ENCODE measurements around the gene SHC4.

The SHC4 gene

GRCh38 chr15:48904758-48905157 is 59.0 kb downstream of the SHC4 start:
- Histone ChIP-seq H3K9me3 (ENCODE audit: control insufficient read depth, insufficient read depth, low read length) (no peaks in the 10 kb centered on the region), H3K27me3 (ENCODE audit: control insufficient read depth, insufficient read depth, low read length) (no peaks in the 10 kb centered on the region; the same call in 1 of the 2 replicates), H3K4me3 (ENCODE audit: low read length) (no peak overlapping the region), H3K27ac (ENCODE audit: low read length) (no peak overlapping the region), H3K36me3 (ENCODE audit: control insufficient read depth, insufficient read depth, low read length) (no peaks in the 10 kb centered on the region), H3K4me1 (ENCODE audit: control insufficient read depth, insufficient read depth, low read length) (no peaks in the 10 kb centered on the region)
- no CpG with 5 or more reads among the region's 4 CpGs for WGBS (ENCODE audit: insufficient coverage, insufficient read length)
- no peak for DNase-seq (ENCODE audit: low read depth, low spot score)

DNA sequence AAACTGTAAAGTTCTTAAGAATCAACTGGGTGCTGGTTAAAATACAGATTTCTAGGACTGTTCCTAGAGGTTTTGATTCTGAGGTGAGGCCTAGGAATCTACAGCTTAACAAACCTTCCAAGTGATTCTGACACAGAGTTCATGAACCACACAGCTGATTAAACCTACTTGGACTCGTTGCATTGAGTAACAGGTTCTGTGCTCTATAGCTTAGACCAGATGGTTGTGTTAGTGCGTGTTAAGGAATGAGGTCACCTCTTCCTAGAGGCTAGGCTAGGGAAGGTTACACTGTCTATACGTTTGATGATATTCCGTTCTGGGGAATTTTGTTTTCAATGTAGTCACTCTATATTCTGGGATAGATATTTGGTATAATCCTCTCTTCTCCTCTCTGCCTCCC is 63.9 kb downstream of the SHC4 start:
- Histone ChIP-seq H3K4me3 (ENCODE audit: low read length) (no peak overlapping the region), H3K9me3 (ENCODE audit: control insufficient read depth, insufficient read depth, low read length) (no peaks in the 10 kb centered on the region), H3K36me3 (ENCODE audit: control insufficient read depth, insufficient read depth, low read length) (no peaks in the 10 kb centered on the region), H3K27me3 (ENCODE audit: control insufficient read depth, insufficient read depth, low read length) (no peaks in the 10 kb centered on the region; the same call in 1 of the 2 replicates), H3K27ac (ENCODE audit: low read length) (no peak overlapping the region), H3K4me1 (ENCODE audit: control insufficient read depth, insufficient read depth, low read length) (no peaks in the 10 kb centered on the region)
- WGBS (ENCODE audit: insufficient coverage, insufficient read length) = no CpG with 5 or more reads among the region's 4 CpGs
- DNase-seq (ENCODE audit: low read depth, low spot score) = no peak

- WGBS (ENCODE audit: insufficient coverage, insufficient read length) = no CpG with 5 or more reads among the region's 2 CpGs
- H3K4me1 ChIP-seq (ENCODE audit: control insufficient read depth, insufficient read depth, low read length) = no peaks in the 10 kb centered on the region
- no peak overlapping the region for H3K4me3 ChIP-seq (ENCODE audit: low read length)
- no peak overlapping the region for H3K27ac ChIP-seq (ENCODE audit: low read length)
- H3K36me3 ChIP-seq (ENCODE audit: control insufficient read depth, insufficient read depth, low read length) = no peaks in the 10 kb centered on the region
- no peaks in the 10 kb centered on the region for H3K9me3 ChIP-seq (ENCODE audit: control insufficient read depth, insufficient read depth, low read length)
- H3K27me3 ChIP-seq (ENCODE audit: control insufficient read depth, insufficient read depth, low read length) = no peaks in the 10 kb centered on the region
- no peak for DNase-seq (ENCODE audit: low read depth, low spot score)
Observed at GRCh38 chr15:48898446-48898845, 65.3 kb downstream of the SHC4 start.

GRCh38 chr15:48898032-48898431 is 65.7 kb downstream of the SHC4 start:
- WGBS (ENCODE audit: insufficient coverage, insufficient read length) = no CpG with 5 or more reads among the region's 4 CpGs
- DNase-seq (ENCODE audit: low read depth, low spot score) = no peak
- Histone ChIP-seq H3K27ac (ENCODE audit: low read length) (no peak overlapping the region), H3K36me3 (ENCODE audit: control insufficient read depth, insufficient read depth, low read length) (no peaks in the 10 kb centered on the region), H3K4me3 (ENCODE audit: low read length) (no peak overlapping the region), H3K9me3 (ENCODE audit: control insufficient read depth, insufficient read depth, low read length) (no peaks in the 10 kb centered on the region), H3K27me3 (ENCODE audit: control insufficient read depth, insufficient read depth, low read length) (no peaks in the 10 kb centered on the region), H3K4me1 (ENCODE audit: control insufficient read depth, insufficient read depth, low read length) (no peaks in the 10 kb centered on the region)

- no CpG with 5 or more reads among the region's 13 CpGs for WGBS (ENCODE audit: insufficient coverage, insufficient read length)
- Histone ChIP-seq H3K27ac (ENCODE audit: low read length) (no peak overlapping the region), H3K27me3 (ENCODE audit: control insufficient read depth, insufficient read depth, low read length) (no peaks in the 10 kb centered on the region), H3K9me3 (ENCODE audit: control insufficient read depth, insufficient read depth, low read length) (no peaks in the 10 kb centered on the region), H3K36me3 (ENCODE audit: control insufficient read depth, insufficient read depth, low read length) (no peaks in the 10 kb centered on the region), H3K4me3 (ENCODE audit: low read length) (no peak overlapping the region), H3K4me1 (ENCODE audit: control insufficient read depth, insufficient read depth, low read length) (no peaks in the 10 kb centered on the region)
- no peak for DNase-seq (ENCODE audit: low read depth, low spot score)
Observed at GRCh38 chr15:48896869-48897814, 66.6 kb downstream of the SHC4 start.

DNA sequence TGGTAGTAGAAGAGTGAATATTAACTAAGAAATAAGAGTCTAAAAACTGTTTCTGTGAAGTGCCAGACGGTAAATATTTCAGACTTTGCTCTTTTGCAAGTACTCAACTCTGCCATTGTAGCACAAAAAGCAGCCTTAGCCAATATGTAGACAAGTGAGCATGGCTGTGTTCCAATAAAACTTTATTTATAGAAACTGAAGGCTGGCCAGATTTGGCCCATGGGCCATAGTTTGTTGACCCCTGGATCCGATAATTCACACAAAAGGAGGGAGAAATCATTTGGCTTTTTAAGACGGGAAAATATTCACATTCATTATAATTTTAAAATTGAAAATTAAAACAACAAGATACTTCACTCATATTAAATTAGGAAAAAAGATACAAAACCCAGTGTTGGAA is 70.4 kb downstream of the SHC4 start:
- H3K27me3 ChIP-seq (ENCODE audit: control insufficient read depth, insufficient read depth, low read length) = no peaks in the 10 kb centered on the region
- no CpG with 5 or more reads among the region's 3 CpGs for WGBS (ENCODE audit: insufficient coverage, insufficient read length)
- no peak overlapping the region for H3K27ac ChIP-seq (ENCODE audit: low read length)
- no peaks in the 10 kb centered on the region for H3K9me3 ChIP-seq (ENCODE audit: control insufficient read depth, insufficient read depth, low read length)
- H3K4me1 ChIP-seq (ENCODE audit: control insufficient read depth, insufficient read depth, low read length) = no peaks in the 10 kb centered on the region
- no peaks in the 10 kb centered on the region for H3K36me3 ChIP-seq (ENCODE audit: control insufficient read depth, insufficient read depth, low read length)
- H3K4me3 ChIP-seq (ENCODE audit: low read length) = no peak overlapping the region
- DNase-seq (ENCODE audit: low read depth, low spot score) = no peak

DNA sequence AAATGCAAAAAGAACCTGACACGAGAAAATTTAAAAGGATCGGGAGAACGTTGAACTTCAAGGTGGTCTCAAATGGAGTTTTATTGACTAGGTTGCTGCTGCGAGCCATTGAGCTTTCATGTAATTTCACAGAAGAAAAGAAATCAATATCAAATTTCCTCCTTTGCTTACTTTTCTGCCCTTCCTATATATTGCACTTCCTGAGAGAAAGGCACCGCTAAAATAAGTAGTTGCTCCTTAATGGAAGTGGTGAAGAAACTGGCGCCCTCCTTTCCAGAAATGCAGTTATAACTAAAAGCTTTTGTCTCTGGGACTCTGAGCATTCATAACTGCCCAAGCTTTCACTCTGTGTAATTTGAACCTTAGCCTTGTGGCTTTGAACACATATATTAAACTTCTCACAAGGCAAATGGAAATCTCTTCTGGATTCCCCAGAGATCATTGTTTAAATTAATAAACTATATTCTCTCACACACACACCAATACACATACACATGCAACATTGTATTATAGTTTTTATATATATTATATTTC is 72.4 kb downstream of the SHC4 start:
- DNase-seq (ENCODE audit: low read depth, low spot score) = no peak

DNA sequence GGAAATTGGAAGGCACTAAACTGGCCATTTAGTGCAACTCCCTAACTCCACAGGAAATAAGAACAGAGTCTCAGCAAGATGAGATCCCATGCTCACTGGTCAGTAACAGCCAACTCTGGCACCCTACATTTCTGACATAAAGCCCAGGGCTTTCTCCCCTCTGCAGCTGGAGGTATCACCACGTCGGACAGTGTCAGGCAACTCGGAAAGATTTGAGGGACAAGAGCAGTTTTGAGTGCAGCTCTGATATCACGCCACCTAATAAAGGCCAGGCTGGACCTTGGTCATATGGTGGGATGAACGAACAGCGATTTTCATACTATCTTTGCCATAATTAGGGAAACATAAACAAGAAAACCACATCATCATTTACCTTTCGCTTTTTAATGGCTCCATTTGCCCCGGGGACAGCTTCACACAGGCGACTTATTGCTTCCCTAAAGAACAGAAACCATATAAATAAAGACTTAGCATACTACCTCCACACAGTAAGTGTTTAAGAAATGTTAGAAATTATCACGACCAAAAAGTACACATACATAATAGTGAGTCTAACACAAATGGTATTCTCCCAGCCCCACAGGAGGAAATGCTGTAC is 73.2 kb downstream of the SHC4 start:
- WGBS (ENCODE audit: insufficient coverage, insufficient read length) = no CpG with 5 or more reads among the region's 10 CpGs
- no peaks in the 10 kb centered on the region for H3K36me3 ChIP-seq (ENCODE audit: control insufficient read depth, insufficient read depth, low read length)
- DNase-seq (ENCODE audit: low read depth, low spot score) = no peak
- H3K4me3 ChIP-seq (ENCODE audit: low read length) = no peak overlapping the region
- no peak overlapping the region for H3K27ac ChIP-seq (ENCODE audit: low read length)
- H3K4me1 ChIP-seq (ENCODE audit: control insufficient read depth, insufficient read depth, low read length) = no peaks in the 10 kb centered on the region
- no peaks in the 10 kb centered on the region for H3K27me3 ChIP-seq (ENCODE audit: control insufficient read depth, insufficient read depth, low read length)
- no peaks in the 10 kb centered on the region for H3K9me3 ChIP-seq (ENCODE audit: control insufficient read depth, insufficient read depth, low read length)

More for the DNA sequence above, 72.4 kb downstream of the SHC4 start:
- Histone ChIP-seq H3K36me3 (ENCODE audit: control insufficient read depth, insufficient read depth, low read length) (no peaks in the 10 kb centered on the region), H3K9me3 (ENCODE audit: control insufficient read depth, insufficient read depth, low read length) (no peaks in the 10 kb centered on the region), H3K27me3 (ENCODE audit: control insufficient read depth, insufficient read depth, low read length) (no peaks in the 10 kb centered on the region), H3K4me1 (ENCODE audit: control insufficient read depth, insufficient read depth, low read length) (no peaks in the 10 kb centered on the region), H3K27ac (ENCODE audit: low read length) (no peak overlapping the region), H3K4me3 (ENCODE audit: low read length) (no peak overlapping the region)
- no CpG with 5 or more reads among the region's 6 CpGs for WGBS (ENCODE audit: insufficient coverage, insufficient read length)

DNA sequence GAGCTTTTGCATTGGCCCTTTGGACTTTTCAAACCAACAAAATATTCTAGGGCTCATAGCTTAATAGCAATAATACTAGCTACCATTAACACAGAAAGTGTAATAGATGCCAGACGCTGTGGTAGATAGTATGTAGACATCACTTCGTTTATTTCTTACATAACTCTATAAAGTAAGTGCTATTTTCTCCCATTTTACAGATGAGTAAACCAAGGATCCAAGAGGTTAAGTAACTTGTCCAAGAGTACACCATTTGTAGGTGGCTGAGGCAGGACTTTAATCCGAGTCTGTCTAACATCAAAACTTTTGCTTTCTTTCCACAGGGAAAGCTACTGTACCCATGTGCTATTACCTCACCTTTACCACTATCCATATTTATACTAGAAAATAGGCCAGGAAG is 73.8 kb downstream of the SHC4 start:
- WGBS (ENCODE audit: insufficient coverage, insufficient read length) = no CpG with 5 or more reads among the region's 3 CpGs
- DNase-seq (ENCODE audit: low read depth, low spot score) = no peak
- H3K27ac ChIP-seq (ENCODE audit: low read length) = no peak overlapping the region
- H3K27me3 ChIP-seq (ENCODE audit: control insufficient read depth, insufficient read depth, low read length) = no peaks in the 10 kb centered on the region
- no peaks in the 10 kb centered on the region for H3K36me3 ChIP-seq (ENCODE audit: control insufficient read depth, insufficient read depth, low read length)
- H3K4me1 ChIP-seq (ENCODE audit: control insufficient read depth, insufficient read depth, low read length) = no peaks in the 10 kb centered on the region
- no peak overlapping the region for H3K4me3 ChIP-seq (ENCODE audit: low read length)
- no peaks in the 10 kb centered on the region for H3K9me3 ChIP-seq (ENCODE audit: control insufficient read depth, insufficient read depth, low read length)

GRCh38 chr15:48888836-48889235 is 74.9 kb downstream of the SHC4 start:
- WGBS (ENCODE audit: insufficient coverage, insufficient read length) = no CpG with 5 or more reads among the region's 1 CpG
- H3K9me3 ChIP-seq (ENCODE audit: control insufficient read depth, insufficient read depth, low read length) = no peaks in the 10 kb centered on the region

More at GRCh38 chr15:48888836-48889235, 74.9 kb downstream of the SHC4 start:
- DNase-seq (ENCODE audit: low read depth, low spot score) = no peak
- no peak overlapping the region for H3K27ac ChIP-seq (ENCODE audit: low read length)
- H3K4me1 ChIP-seq (ENCODE audit: control insufficient read depth, insufficient read depth, low read length) = no peaks in the 10 kb centered on the region
- H3K36me3 ChIP-seq (ENCODE audit: control insufficient read depth, insufficient read depth, low read length) = no peaks in the 10 kb centered on the region
- H3K4me3 ChIP-seq (ENCODE audit: low read length) = no peak overlapping the region
- H3K27me3 ChIP-seq (ENCODE audit: control insufficient read depth, insufficient read depth, low read length) = no peaks in the 10 kb centered on the region
